A673 (cell line): ENCODE results near the gene SH3BP5L.

Experiments used
- EZH2 ChIP-seq: fragments of 200-600 bp; sonication (generic); IDR thresholded peaks from 2 replicates; pipeline ENCODE4 v1.6.1; 2017; ENCODE audit warnings: borderline replicate concordance, low read depth, mild to moderate bottlenecking, mixed read lengths, antibody characterized with exemption, low read length; ENCODE audit not compliant: poor library complexity, severe bottlenecking
- TF ChIP-seq, protein P1 (sequence below): fragments of 300-800, 200-600 bp; sonication (generic); conservative IDR thresholded peaks from 2 replicates; pipeline ENCODE4 v1.5.1; 2017; ENCODE audit warnings: low read depth, mild to moderate bottlenecking, antibody characterized with exemption, low read length, moderate library complexity, mixed read lengths

DNA sequence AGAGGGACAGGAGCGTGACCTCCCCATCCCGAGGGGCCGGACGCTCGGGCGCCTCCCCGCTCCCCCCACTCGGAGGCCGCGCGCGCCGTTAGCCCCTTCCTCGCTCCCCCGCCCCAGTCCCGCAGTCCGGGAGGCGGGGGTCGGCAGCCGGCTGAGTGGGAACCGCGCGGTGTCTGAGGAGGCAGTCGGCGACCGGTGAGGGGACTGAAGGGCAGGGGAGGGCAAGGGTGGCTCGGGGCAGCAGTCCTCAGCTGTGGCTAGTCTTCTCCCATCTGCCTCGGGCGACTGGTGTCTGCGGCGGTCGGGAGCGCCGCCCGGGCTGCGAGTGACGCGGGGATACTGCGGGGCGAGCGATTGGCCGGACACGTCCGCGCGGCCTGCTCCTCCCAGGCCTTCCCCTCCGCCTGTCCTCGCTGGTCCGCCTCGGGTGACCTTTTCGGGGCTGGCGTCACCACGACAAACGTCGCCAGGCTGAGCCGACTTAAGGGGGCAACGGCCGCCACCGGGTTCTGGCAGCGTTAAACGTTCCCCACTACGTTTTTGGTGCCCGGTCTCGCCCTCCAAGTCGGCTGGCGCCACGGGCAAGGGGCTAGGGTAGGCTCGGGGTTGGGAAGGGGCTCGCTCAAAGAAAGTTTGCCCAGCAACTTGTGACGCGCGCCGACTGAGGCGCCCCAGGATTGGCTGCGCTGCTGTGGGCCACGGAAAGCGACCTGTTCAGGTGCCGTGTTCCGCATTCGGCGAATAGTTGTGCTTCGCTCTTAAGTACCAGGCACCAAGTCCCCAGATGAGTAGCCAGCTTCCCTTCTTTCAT is 12.8 kb upstream of the SH3BP5L start:
- TF ChIP-seq, protein P1, sequence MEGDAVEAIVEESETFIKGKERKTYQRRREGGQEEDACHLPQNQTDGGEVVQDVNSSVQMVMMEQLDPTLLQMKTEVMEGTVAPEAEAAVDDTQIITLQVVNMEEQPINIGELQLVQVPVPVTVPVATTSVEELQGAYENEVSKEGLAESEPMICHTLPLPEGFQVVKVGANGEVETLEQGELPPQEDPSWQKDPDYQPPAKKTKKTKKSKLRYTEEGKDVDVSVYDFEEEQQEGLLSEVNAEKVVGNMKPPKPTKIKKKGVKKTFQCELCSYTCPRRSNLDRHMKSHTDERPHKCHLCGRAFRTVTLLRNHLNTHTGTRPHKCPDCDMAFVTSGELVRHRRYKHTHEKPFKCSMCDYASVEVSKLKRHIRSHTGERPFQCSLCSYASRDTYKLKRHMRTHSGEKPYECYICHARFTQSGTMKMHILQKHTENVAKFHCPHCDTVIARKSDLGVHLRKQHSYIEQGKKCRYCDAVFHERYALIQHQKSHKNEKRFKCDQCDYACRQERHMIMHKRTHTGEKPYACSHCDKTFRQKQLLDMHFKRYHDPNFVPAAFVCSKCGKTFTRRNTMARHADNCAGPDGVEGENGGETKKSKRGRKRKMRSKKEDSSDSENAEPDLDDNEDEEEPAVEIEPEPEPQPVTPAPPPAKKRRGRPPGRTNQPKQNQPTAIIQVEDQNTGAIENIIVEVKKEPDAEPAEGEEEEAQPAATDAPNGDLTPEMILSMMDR = no peak
- TF ChIP-seq EZH2 = no peak
